ENCODE measurements around the gene SRRT.

The SRRT gene

DNA sequence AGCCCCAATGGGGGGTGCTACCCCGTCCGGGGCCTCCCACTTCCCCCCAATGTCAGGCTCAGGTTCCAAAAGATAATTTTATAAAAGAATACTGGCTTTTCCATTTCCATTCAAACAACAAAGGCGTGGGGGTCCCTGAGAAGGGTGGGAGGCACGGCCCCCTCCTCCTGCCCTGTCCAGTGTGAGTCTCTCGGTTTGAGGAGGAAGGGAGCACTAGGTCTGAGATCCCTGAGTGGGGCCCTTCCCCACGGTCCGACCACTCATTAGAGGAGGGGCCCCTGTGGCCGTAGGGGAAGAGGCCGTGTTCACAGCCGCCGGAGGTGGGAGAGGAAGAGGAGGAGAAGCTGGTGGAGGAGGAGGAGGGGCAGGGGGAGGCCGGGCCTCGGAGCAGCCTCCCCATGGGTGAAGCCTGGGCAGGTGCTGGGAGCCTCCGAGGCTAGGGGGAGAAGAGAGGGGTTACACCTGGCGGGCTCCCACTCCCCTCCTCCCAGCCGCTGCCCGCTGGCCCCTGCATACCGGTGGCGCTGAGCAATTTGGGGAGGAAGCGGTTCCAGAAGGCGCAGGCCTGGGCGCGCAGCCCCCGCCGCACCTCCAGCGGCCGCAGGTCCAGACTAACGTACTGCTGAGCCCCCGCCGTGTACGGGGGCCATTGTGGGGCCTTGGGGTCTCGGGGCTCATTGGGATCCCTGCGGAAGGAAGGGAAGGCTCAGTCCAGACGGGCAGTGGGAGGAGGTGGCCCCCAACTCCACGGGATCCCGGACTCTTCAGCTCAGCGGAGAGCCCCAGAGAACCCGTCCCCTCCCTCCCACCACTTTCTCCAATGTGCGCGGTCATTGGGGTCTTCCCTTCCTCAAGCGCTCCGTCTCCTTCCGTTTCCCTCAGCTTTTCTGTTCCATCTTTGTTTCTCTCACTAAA is 16.0 kb downstream of the SRRT start:
- peaks cover 10% of the 10 kb centered on the region; the same call in 1 of the 2 replicates for H3K4me1 ChIP-seq
- peaks cover 8% of the 10 kb centered on the region for H3K27me3 ChIP-seq
- peaks cover 35% of the 10 kb centered on the region for H3K36me3 ChIP-seq
- DNase-seq: no peak
- H3K9me3 ChIP-seq: no peaks in the 10 kb centered on the region
- peak overlapping the region; percentile 62 for H3K4me3 ChIP-seq (ENCODE audit: low read depth, low read length)
- TF ChIP-seq, protein P1, sequence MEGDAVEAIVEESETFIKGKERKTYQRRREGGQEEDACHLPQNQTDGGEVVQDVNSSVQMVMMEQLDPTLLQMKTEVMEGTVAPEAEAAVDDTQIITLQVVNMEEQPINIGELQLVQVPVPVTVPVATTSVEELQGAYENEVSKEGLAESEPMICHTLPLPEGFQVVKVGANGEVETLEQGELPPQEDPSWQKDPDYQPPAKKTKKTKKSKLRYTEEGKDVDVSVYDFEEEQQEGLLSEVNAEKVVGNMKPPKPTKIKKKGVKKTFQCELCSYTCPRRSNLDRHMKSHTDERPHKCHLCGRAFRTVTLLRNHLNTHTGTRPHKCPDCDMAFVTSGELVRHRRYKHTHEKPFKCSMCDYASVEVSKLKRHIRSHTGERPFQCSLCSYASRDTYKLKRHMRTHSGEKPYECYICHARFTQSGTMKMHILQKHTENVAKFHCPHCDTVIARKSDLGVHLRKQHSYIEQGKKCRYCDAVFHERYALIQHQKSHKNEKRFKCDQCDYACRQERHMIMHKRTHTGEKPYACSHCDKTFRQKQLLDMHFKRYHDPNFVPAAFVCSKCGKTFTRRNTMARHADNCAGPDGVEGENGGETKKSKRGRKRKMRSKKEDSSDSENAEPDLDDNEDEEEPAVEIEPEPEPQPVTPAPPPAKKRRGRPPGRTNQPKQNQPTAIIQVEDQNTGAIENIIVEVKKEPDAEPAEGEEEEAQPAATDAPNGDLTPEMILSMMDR (IDR thresholded peaks at IDR 0.05; ENCODE audit: low read depth, low read length): no peak

DNA sequence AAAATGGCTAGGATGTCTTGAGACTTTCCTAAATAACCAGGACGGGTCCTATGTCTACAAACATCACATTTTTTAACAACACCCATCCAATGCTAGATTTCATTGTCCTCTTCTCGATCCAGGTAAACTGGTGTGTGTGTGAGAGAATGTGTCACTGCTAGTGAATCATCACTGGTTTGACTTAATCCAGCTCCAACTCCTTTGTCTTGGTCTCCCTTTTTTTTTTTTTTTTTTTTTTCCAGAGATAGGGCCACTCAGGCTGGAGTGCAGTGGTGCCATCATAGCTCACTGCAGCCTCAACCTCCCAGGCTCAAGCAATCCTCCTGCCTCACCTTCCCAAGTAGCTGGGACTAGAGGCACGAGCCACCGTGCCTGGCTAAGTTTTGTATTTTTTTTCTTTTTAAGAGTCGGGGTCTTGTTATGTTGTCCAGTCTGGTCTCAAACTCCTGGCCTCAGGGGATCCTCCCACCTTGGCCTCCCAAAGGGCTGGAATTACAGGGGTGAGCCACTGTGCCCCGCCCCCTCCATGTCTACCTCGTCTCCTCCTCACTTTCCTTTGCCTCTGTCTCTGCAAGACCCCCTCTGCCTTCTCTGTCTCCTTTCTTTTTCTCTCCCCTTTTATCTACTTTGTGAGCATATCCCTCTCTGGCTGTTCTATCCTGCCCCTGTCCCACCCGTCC is 16.8 kb downstream of the SRRT start:
- Histone ChIP-seq H3K4me3 (ENCODE audit: low read depth, low read length) (no peak overlapping the region), H3K9me3 (no peaks in the 10 kb centered on the region), H3K27me3 (peaks cover 16% of the 10 kb centered on the region), H3K4me1 (peaks cover 10% of the 10 kb centered on the region; the same call in 1 of the 2 replicates), H3K36me3 (peaks cover 27% of the 10 kb centered on the region)
- DNase-seq: no peak
- TF ChIP-seq, protein P1 (IDR thresholded peaks at IDR 0.05; ENCODE audit: low read depth, low read length): no peak

DNA sequence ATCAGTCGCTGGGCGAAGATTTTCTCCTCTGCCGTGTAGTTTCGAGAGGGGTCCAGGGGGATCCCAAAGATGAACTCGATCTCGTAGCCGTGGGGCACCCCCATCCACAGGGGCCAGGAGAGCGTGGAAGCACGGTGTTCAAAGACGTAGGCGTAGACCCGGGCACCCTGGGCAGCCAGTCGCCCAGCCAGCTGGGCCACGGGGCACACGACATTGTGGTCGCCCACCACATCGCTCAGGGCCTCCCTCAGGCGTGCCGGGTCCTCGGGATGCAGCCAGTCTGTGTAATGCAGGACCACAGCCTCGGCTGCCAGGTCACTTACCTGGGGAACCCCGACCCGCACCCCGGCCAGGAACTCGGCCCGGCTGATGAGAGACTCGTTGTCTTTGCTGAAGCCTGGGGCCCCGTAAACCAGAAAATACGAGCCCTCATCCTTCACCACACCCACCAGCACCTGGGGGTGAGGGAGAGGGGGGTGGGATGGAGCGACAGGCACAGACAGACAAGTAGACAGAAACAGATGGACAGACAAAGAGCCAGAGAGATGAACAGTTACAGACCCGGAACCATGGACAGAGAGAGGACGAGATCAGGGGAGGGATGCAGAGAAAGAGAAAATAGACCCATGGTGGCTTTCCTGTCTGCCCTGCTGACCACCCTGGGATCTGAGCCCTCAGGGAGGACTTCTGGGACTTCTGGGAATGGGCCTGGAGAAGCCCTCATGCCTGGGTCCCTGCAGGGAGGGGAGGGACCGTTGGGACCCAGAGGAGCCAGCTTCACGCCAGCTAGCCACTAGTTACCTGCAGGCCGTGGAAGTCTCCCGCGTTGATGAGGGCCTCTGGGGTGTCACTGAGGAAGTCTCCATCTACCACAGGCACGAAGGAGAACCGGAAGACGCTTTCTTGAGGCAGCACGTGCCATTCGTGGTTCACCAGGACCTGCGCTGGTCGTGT is 17.7 kb downstream of the SRRT start:
- Histone ChIP-seq H3K4me3 (ENCODE audit: low read depth, low read length) (no peak overlapping the region), H3K27me3 (peaks cover 26% of the 10 kb centered on the region), H3K9me3 (no peaks in the 10 kb centered on the region), H3K4me1 (peaks cover 10% of the 10 kb centered on the region; the same call in 1 of the 2 replicates), H3K36me3 (peaks cover 17% of the 10 kb centered on the region)
- DNase-seq: no peak
- TF ChIP-seq, protein P1 (IDR thresholded peaks at IDR 0.05; ENCODE audit: low read depth, low read length): no peak

DNA sequence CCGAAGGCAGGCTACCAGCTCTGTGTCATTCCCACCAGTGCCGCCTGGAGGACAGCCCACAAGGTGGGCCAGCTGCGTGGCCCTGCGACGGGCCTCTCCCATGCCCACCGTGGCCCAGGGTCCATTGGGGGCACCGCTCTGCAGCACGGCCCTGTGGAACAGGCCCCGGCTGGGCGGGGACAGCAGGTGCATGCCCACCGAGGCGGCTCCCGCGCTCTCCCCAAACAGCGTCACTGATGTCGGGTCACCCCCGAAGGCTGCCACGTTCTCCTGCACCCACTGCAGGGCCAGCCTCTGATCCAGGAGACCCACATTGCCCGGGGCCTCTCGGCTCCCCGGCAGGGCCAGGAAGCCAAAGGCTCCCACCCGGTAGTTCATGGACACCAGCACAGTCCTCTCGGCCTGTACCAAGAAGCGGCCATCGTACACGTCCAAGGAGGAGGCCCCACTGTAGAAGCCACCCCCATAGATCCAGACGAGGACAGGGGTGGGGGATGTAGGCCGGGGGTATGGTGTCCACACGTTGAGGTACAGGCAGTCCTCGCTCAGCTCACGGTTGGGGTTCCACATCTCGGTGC is 18.5 kb downstream of the SRRT start:
- TF ChIP-seq, protein P1 (IDR thresholded peaks at IDR 0.05; ENCODE audit: low read depth, low read length): no peak
- H3K27me3 ChIP-seq: peaks cover 30% of the 10 kb centered on the region
- peaks cover 10% of the 10 kb centered on the region for H3K36me3 ChIP-seq

DNA sequence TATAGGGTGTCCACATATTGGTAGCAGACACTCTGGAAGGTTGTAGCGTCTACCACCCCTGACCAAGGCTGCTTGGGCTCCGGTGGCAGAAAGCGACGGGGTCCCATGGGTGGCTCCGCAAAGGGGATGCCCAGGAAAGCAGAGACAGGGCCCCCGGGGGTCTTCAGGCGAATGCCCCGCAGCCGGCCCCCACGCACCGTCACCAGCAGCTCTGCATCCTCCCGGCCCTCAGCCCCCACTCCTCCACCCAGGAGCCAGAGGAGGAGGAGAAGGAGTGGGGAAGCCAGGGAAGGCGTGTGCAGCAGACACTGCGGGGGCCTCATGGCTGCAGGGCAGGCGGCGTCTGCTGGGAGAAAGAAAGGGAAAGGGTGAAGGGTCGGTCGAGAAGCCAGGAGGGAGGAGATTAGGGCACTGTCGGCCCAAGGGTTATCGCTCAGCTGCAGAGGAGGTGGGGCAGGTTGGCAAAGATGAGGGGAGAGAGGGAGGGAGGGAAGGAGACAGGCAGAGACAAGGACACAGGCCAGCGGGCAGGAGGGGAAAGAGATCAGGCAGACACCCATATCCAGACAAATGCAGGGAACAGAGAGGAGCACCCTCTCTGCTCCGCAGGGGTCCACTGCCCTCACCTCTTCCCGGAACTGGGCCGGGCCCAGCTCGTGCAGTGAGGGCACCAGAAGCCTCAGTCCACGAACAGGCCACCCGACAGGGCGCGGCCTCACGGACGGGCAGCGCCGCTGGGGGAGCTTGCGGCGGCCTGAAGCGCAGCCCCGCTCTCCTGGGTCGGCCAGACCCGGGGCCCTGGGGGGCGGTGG is 19.2 kb downstream of the SRRT start:
- H3K4me1 ChIP-seq: peaks cover 3% of the 10 kb centered on the region; the same call in 1 of the 2 replicates
- H3K4me3 ChIP-seq (ENCODE audit: low read depth, low read length): no peak overlapping the region
- peaks cover 30% of the 10 kb centered on the region for H3K27me3 ChIP-seq
- peaks cover 3% of the 10 kb centered on the region; the same call in 1 of the 2 replicates for H3K36me3 ChIP-seq
- H3K9me3 ChIP-seq: no peaks in the 10 kb centered on the region
- TF ChIP-seq, protein P1 (IDR thresholded peaks at IDR 0.05; ENCODE audit: low read depth, low read length): no peak
- DNase-seq: no peak

More for the DNA sequence above, 18.5 kb downstream of the SRRT start:
- peaks cover 6% of the 10 kb centered on the region; the same call in 1 of the 2 replicates for H3K4me1 ChIP-seq
- no peaks in the 10 kb centered on the region for H3K9me3 ChIP-seq
- no peak for DNase-seq
- no peak overlapping the region for H3K4me3 ChIP-seq (ENCODE audit: low read depth, low read length)

Data from BE2C (cell line).